HG02938 (cell line): Measurements from ENCODE around the gene IGDCC3.

Source experiments
- ATAC-seq: cut with Tn5 transposase; IDR thresholded peaks from one replicate; pipeline ENCODE4 v1.9.1; 2021; ENCODE audit warnings: mild to moderate bottlenecking, moderate library complexity; ENCODE audit not compliant: unreplicated experiment

IGDCC3 gene

DNA sequence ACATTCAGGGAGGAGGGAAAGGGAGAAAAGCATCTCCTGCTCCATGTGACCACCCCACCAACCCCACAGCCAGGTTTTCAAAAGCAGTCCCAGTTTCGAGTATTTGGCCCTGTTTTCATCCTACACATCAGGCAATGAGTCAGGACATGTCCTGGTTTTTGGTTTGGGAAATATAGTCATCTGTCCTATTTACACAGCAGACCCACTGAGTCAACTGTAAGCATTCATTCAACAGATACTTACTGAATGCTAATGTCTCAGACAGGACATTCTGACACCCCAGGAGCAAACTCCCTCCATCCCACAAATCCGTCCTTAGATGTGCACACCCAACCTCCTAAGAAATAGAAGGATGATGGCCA is 32.9 kb downstream of the IGDCC3 start:
- ATAC-seq = no peak

DNA sequence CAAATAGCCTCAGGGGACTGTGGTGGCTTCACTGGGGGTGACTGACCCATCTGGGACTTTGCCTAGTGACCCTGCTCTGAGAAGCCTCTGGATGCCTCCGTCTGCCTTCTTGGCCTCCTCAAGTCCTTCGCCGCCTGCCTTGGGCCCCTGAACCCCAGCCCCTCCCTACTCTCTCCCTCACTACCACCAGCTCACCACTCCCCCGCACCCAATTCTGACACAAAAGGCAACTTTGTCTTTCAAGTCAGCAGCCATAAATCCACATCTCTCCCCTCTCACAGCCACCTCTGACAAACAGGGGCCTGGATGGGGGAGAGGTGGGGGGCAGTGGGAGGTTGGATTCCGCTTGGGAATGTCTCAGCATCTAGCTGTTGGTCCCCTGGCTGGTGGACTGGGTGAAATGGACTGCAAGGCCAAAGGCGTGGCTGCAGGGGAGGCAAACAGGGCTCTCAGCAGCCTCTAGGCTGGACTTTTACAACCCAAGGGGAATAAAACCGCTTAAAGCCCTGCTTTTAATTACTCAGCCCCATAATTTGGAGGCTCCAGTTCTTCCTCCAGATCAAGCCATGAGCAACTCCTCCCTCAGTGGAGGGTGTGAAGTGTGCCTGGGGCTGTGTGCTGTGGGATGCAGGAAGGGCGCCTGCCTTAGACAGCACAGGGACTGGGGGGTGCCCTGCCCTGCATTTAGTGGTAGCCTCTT is 33.4 kb downstream of the IGDCC3 start:
- no peak for ATAC-seq

DNA sequence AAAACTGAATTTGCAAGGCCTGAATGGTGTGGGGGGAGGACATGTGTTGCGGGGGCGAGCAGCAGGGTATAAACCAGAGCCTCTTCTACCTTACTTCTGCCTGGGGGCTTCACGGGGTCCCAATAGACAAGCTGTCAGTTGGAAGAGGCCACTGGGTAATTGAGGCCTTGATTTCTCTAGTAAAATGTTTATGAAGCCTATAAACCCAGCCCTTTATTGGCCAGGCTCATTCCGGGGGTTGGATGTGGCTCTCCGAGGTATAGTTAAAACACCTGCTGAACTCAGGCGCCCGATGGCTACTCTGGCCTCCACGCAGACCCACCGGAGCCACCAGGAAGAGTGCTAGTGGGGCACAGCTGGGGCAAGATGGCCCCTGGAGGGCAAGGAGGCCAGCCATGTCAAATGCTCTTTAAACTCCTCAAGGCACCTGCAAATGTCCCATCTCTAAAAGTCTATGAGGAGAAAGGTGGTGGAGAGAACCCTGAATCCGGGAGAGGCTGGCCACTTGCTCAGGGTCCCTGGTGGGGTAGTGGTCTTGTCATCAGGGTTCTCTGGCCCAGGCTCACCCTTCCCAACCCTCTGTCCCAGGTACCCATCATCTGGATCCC is 34.3 kb downstream of the IGDCC3 start:
- ATAC-seq = no peak

DNA sequence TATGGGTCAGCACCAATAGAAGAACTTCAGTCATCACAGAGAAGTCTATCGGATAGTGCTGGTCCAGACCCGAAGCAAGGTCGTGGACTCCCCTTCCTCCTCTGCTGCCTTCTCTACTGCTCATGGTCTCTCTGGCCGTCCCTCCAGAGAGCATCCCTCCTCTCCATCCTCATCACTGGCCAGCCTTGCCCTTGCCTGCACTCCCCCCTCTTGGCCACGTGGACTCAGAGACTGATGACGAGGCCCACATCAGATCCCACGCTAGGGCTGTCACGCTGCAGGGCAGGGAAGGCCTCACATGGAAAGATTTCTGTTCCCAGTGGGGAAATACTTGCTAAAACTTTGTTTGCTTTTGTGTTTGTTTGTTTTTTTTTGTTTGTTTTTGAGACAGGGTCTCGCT is 35.3 kb downstream of the IGDCC3 start:
- ATAC-seq = no peak

DNA sequence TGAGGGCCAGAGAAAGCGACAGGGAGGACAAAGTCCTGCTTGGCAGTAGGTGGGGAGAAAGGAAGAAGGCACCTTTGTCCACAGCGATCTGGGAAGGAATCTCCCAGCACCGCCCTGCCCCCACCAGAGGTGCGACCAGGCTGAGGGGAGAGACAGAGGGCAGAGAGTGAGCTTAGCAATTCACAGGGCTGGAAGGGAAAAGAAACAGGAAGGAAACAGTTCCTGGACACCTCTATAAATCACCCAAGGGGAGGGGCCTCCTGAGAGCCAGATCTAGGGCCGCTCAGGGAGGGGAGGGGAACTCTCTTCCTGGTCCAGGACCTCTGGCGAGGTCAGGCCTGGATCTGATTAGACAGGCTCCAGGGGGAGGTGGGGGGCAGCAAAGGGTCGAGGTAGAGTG is 37.9 kb downstream of the IGDCC3 start:
- no peak for ATAC-seq

DNA sequence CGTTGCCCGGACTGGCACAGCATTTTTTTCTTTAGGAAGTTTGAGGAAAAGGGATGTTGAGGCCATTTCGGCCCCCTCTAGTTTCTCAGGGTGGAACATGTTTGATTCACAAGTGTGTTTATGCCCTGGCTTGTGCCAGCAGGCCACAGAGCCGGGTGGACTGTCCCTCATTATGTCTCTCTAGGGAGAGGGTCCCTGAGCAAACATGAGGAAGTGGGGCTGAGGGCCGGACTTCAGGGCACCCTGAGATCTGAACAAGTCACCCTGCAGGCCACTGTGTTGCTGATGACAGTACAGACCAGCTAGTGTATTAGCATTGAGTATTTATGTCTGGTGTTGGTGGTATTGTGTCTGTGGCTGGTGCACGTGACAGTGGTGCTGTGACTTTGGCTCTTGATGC is 38.4 kb downstream of the IGDCC3 start:
- ATAC-seq = no peak

DNA sequence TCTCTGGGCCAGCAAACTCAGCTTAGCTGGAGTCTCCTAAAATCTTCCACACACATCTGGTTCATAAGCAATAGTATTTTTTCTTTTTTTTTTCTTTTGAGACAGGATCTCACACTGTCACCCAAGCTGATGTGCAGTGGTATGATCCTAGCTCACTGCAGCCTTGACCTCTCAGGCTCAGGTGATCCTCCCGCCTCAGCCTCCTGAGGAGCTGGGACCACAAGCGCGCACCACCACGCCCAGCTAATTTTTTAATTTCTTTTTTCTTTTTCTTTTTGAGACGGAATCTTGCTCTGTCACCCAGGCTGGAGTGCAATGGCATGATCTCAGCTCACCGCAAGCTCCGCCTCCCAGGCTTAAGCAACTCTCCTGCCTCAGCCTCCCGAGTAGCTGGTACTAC is 39.0 kb downstream of the IGDCC3 start:
- ATAC-seq = no peak

DNA sequence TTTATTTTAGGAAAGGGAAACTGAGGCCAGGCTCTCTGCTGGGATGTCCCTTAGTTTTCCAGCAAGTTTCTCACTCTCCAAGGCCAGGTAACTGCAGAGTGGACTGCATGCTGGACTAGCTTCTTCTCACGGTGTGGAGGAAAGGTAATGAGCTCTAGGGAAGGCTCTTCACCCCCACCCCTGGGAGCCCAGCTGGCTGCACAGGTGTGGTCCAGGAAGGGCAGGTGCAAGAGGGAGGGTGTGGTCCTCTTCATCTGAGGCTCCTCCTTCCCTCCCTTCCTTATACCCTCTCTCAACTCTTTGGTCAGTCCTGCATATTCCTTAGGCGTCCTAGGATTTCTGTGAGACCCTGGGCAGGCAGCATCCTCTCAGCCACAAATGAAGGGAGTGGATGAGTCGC is 39.4 kb downstream of the IGDCC3 start:
- ATAC-seq = no peak

DNA sequence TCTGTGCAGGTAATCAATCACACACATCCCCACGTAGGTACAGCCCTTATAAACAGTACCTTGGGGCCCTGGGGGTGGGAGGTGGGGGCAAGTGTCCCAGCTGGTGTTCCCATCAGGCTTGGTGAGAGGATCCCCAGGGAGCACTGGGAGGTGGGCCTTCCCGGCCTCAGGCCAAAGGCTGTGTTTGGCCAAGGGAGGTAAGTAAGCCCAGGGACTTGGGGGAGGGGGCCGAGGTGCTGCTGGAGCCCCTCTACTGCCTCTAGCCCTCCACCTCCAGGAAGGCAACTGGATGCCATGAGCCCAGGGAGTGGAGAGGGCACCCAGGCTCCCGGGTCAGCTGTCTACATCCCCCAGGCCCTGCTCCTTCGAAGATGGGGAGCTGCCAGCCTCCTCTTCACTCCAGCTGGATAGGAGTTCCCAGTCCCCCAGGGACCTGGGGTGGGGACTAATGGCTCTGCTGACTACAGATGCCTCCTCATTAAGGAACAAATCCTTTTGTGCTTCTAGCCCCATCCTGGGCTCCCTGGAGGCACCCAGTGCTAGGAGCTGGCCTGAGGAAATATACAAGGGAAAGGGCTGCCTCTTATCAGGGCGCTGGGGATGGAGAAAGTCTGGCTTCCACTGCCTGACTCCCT is 40.2 kb downstream of the IGDCC3 start:
- no peak for ATAC-seq

DNA sequence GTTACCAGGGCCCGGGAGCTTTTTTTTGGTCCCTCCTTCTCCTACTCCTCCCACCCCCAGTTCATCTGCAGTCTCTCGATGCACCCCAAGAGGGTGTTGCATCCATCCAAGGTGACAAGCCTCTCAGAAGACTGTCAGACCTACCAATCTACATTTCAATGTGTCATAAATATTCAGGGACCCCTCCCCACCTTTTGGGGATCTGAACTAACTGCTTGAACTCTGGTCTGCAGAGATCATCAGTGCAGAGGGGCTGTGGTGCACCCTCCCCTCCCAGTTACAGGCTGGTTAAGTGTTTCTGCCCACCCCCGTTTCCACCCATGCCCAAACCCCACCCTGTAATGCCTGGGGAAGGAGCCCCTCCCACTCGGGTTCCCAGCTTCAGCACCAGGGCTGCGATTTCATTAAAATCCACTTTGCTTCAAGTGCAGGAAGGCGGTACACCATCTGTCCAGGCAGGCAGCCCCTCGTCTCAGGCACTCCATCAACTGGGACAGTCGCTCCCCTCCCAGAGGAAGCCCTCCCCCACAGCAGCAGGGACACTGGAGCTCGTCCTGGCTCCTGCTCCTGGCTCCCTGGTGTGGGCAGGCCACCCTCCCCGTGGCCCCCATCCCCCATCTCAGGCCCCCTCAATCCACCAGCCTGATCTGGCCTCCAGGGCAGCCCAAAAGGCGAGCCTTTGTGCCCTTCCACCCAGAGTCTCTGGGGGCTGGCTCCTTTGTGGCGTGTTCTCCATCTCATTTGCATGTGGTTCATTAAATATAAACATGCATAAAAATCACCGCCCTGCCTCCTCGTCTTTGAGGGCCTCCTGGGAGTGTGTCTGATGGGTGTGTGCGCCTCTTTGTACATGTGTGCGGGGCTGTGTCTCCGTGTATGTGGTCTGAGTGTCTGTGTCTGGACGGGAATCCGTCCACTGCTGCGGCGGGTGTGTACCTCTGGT is 41.0 kb downstream of the IGDCC3 start:
- ATAC-seq = no peak

DNA sequence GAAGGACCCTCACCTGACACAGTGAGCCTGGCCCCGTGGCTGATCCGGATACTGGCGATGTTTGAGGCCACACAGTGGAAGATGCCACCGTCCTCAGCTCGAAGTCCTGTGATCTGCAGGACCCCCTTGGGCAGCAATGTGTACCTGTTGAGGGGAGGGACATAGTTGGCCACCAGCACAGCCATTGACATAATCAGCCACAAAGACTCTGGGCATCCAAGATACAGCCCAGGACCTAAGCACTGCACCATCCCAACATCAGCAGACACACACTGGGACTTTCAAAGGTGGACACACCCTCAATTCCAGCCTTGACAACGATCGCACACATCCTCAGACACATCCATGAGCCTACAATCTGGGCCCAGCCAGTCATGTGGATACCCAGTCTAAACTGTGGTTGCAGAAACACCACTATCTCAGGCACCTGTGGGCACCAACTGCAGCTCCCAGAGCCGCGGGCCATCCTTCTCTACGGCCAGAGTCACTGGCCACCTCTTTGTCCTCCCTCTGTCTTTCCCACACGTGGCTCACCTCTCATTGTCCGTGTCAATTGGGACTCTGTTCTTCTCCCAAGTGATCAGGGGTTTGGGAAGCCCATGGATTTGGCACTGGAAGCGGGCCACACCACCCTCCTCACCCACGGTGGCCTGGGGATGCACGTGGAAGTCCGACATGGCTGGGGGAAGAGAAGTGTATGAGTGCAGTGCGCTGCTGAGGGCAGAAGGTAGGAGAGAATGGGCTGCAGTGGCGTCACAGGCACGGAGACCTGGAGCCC is 42.3 kb downstream of the IGDCC3 start:
- no peak for ATAC-seq

DNA sequence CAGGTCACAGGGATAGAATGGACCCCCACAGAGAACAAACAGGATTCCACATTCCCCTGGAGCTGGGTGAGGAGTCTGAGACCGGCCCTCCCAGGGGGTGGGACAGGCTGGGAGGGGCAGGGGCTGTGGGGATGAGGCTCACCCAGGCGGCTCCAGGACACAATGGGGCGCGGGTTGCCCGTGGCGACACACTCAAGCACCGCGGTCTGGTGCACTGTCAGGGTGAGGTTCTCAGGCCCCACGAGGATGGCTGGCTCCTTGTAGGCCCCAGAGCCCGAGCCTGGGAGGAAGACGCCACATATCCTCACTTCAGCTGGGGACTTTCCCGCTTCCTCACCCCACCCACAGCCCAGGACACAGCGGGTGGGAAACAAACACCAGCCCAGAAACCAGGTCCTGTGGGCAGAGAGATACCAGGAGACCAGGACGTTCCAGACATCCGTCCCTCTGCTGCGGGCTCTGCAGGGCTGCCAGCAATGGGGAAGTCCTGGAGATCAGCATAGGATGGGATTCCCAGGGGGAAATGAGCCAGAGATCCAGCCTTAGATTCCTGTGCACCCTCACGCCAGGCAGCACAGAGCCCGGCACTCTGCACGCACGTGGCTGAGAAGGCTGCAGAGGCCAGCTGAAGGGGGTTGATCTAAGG is 43.1 kb downstream of the IGDCC3 start:
- ATAC-seq = no peak

DNA sequence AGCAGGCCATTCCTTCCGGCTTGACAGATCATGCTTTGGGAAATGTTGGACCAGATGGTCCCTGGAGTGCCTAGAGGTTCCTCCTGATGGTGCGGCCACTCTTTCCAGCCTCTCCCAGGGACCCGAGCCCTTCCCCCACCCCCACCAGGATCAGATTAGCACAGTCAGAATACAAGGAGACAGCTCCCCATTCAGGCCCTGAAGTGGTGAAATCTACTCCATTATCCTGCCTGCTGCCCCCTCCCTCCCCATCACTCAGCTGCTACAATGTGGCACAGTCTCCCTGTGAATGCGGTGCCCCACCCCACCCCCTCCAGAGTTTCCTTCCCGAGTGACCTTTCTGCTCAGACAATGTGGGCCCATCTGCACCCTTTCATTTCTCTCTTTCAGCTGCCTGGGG is 43.9 kb downstream of the IGDCC3 start:
- ATAC-seq = no peak

DNA sequence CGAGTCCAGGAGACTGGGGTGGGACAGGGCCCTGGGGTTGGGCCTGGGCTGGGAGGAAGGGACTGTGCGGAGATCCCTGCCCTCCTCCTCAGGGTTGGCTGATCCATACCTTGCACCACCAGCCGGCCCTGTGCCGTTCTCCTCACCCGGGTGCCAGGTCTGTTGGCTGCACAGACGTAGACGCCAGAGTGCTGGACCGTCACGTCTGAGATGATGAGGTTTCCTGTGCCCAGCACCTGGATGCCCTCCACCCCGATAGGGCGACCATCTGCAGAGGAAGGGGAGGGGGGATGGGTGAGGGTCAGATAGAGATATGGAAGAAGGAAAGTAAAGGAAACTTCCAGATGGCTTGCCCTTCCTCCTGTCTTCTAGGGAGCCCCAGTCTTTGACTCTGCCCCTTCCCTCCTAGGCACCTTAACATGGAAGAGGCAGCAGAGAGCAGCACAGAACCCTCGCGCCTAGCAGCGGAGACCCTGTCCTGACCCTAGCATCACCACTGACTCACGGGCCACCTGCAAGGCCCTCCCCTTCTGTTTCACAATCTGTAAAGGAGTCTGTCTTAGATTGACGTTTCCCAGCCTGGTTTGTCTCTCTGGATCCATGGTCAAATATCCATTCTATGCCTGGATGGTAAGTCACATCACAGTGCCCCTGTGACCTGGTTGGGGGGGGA is 44.5 kb downstream of the IGDCC3 start:
- no peak for ATAC-seq

DNA sequence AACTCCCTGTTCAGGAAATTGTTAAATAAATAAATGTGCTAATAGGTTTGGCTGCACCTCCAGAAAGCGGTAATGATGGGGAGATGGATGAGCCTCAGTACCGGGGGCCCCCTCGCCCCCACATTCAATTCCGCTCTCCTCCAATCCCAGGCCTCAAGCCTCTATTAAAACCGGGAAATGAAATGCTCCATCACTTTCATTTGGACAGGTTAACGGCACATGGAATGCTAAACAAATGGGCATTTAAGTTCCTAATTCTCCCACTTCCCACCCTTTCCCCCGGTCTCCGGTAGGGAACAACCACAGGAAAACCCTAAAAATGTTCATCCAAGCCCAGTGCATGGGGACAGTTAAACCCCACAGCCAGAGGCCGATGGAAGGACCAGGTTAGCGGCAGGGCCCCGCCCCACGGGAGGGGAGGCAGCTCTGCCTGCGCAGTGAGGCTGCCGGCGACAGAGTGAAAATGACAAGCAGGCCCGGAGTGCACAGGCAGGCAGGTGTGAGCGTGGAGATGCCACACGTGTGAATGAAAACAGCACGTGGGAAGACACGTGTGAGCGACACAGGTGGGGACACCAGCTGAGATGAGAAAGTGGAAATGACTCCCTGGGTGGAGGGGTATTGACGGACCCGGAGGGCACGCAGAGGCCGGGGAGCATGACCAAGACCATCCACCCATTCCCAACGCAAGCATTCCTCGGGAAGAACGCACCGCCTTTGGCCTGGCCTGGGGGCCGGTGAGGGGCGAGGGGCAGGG is 45.2 kb downstream of the IGDCC3 start:
- ATAC-seq = no peak

DNA sequence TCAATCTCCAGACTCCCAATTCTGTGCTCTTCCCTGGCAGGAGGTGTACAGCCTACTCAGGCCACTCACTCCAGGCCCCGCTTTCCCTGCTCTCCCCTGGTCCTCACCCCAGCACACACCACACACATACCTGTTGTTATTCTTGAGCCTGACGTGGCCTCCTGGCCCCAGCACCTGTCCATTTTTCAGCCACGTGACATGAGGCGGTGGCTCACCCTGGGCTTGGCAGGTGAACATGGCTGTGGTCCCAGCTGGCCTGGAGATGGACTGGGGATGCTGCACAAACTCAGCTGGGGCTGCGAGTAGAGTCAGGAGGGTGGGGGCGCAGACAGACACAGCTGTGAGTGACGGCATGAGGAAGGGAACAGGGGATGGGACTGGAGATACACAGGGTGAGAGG is 46.0 kb downstream of the IGDCC3 start:
- ATAC-seq = no peak

DNA sequence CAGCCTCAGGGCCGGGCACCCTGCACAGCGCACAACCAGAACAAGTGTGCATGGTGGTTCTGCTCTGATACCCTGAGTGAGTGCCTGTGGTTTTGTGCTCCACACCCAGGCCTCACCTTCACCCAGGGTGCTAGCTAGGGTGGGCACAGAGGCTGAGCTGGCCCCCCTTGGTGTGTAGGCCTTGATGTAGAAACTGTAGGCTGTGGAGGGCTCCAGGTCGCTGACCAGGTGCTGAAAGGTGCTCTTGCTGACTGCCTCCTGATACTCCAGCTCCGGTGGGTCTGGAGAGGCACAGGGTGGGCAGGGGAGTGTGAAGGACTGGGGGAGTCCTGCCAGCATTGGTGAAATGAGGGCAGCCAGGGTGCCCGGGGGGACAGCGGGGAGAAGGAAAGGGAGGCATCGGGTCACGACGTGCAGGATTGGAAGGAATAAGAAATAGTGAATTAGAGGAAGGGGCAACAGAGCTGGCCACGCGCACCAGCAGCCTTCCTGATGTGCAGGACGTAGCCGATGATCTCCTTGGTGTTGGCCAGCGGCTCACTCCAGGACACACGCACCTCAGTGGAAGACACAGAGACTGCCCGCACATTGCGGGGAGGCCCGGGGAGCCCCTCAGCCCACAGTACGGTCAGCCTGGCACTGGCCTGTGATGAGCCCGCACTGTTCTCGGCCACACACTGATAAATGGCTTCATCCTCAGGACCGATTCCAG is 46.7 kb downstream of the IGDCC3 start:
- no peak for ATAC-seq

DNA sequence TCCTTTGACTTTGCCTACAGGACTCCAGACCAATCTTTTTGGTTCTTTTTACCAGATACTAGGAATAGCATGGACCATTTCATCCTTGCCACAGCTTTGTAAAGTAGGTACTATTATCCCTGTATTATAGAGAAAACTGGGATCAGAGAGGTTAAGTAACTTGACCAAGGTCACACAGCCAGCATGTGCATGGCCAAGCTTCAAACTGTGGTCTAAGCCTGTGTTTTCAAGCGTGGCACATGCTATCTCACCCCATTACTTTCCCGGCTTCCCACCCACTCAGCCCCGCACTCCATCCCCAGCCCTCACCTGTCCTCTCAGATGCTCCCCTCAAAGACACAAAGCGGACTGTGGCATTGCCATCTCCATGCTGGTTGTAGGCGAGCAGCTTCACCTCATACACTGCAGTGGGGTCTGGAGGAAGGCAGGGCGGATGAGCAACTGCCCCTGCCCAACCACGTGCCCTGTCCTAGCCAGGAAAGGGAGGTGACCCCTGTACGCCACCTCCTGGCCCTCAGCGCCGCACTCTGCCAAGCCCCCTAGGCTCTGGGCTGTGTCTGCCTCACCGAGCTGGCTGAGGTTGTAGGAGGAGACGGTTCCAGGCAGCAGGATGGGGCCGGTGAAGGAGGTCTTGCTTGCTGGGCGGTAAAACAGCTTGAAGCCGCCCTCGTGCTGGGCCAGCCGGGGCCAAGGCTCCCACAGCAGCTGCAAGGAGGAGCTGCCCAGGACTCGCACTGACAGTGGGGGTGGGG is 47.6 kb downstream of the IGDCC3 start:
- ATAC-seq = no peak
